ENCODE data around the gene DNAJC9. TPM values are rescaled to one million over a fixed set of nuclear protein-coding genes. Genes with fewer than 3 reads are reported as not detected.

The DNAJC9 gene
- total RNA-seq, 1 experiment from 2014 or later: 72.9 TPM

DNA sequence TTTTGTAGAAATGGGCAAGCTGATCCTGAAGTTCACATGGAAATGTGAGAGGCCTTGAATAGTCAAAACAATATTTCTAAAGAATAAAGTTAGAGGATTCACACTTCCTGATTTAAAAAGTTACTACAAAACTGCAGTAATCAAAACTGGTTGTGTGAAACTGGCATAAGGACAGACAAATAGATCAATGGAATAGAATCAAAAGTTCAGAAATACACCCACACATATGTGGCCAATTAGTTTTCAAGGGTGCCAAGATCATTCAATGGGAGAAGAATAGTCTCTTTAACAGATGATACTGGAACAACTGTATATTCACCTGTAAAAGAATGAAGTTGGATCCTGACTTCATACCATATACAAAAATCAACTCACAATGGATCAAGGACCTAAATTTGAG is 27.7 kb downstream of the DNAJC9 start:
- no TSS peak for BruUV-seq (replicated peaks)
- Histone ChIP-seq H3K27ac (ENCODE audit: low read depth, low read length, poor library complexity, severe bottlenecking) (no peak overlapping the region), H3K27me3 (replicated peaks; ENCODE audit: insufficient read depth, low read depth, low read length, poor library complexity) (no peaks in the 10 kb centered on the region), H3K4me3 (ENCODE audit: low read depth, low read length, poor library complexity, severe bottlenecking) (no peak overlapping the region), H3K9me3 (ENCODE audit: low read depth, low read length, poor library complexity, severe bottlenecking) (no peaks in the 10 kb centered on the region), H3K36me3 (ENCODE audit: insufficient read depth, low read length, poor library complexity, severe bottlenecking) (peaks cover 9% of the 10 kb centered on the region), H3K4me1 (ENCODE audit: insufficient read depth, low read length, poor library complexity, severe bottlenecking) (no peaks in the 10 kb centered on the region)
- intact Hi-C loops (cut with micrococcal nuclease; ENCODE audit: unreplicated experiment): no loop called here
- CTCF ChIA-PET: interaction anchor here (0.6 kb wide), 1 partner anchor 332 kb away, joined by 4 read pairs; no protein-coding TSS in a partner anchor
- TF ChIP-seq EZH2 (IDR thresholded peaks at IDR 0.05; ENCODE audit: borderline replicate concordance, low read depth, low read length, poor library complexity, severe bottlenecking) (no peak), CTCF (conservative IDR thresholded peaks at IDR 0.05; ENCODE audit: low read depth, low read length) (no peak)
- POLR2A ChIA-PET (ENCODE audit: low non-redundant PET): no interaction called here
- DNase-seq (ENCODE audit: low spot score): no peak

DNA sequence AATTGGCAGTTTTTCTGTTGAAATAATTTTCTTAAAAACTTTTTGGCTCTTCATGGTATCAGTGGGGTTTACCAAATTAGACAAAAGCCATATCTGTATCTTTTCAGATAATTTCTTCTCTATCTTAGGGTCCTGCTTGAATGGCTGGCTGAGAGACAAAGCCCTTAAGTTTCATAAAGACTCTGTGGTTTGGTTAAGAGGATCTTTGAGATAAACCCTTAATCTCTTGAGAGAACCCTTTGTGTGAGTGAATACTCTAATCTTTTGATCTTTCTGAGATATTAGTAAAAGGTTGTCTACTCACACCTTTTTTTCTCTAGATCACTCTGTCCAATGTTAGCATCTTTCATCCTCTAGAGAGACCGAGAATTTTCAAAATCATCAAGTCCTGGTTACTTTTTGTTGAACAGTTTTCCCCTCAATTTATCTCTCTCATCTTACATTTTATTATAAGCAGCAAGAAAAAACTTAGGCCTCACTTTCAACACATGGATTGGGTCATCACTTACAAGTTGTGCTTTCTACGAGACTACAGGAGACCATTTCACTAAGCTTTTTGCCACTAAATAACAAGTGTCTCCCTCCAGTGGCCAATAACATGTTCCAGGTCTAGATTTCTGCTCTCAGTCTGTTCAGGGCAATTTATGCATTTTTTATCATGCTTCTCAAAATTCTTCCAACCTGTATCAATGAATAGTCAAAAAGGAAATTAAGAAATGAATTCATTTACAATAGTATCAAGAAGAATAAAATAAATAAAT is 28.4 kb downstream of the DNAJC9 start:
- Histone ChIP-seq H3K4me3 (ENCODE audit: low read depth, low read length, poor library complexity, severe bottlenecking) (no peak overlapping the region), H3K4me1 (ENCODE audit: insufficient read depth, low read length, poor library complexity, severe bottlenecking) (no peaks in the 10 kb centered on the region), H3K27ac (ENCODE audit: low read depth, low read length, poor library complexity, severe bottlenecking) (no peak overlapping the region), H3K36me3 (ENCODE audit: insufficient read depth, low read length, poor library complexity, severe bottlenecking) (peaks cover 9% of the 10 kb centered on the region), H3K9me3 (ENCODE audit: low read depth, low read length, poor library complexity, severe bottlenecking) (no peaks in the 10 kb centered on the region), H3K27me3 (replicated peaks; ENCODE audit: insufficient read depth, low read depth, low read length, poor library complexity) (no peaks in the 10 kb centered on the region)
- POLR2A ChIA-PET (ENCODE audit: low non-redundant PET): interaction anchor here (0.5 kb wide), 1 partner anchor 123 kb away, joined by 7 read pairs; no protein-coding TSS in a partner anchor
- BruUV-seq (replicated peaks): no TSS peak
- intact Hi-C loops (cut with micrococcal nuclease; ENCODE audit: unreplicated experiment): no loop called here
- peak; percentile 51 for DNase-seq (ENCODE audit: low spot score)
- no peak for TF ChIP-seq EZH2 (IDR thresholded peaks at IDR 0.05; ENCODE audit: borderline replicate concordance, low read depth, low read length, poor library complexity, severe bottlenecking)
- peak; percentile 73 for TF ChIP-seq CTCF (conservative IDR thresholded peaks at IDR 0.05; ENCODE audit: low read depth, low read length)
- CTCF ChIA-PET: interaction anchor here (0.6 kb wide), 1 partner anchor 333 kb away, joined by 4 read pairs; no protein-coding TSS in a partner anchor

DNA sequence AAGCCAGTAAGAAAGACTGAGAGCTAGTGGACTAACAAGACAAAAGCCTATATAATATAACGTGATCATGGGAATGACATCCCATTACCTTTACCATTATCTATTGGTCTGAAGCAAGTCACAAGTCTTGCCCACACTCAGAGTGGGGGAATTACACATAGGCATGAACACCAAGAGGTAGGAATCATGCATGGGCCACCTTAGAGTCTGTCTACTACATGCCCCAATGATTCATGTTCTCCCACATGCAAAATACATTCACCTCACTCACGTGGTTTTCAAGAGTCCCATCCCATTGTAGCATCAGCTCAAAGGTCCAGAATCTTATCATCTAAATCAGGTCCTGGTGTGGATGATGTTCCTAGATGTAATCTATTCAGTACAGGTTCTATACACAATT is 29.4 kb downstream of the DNAJC9 start:
- Histone ChIP-seq H3K4me1 (ENCODE audit: insufficient read depth, low read length, poor library complexity, severe bottlenecking) (no peaks in the 10 kb centered on the region), H3K36me3 (ENCODE audit: insufficient read depth, low read length, poor library complexity, severe bottlenecking) (peaks cover 9% of the 10 kb centered on the region), H3K27ac (ENCODE audit: low read depth, low read length, poor library complexity, severe bottlenecking) (no peak overlapping the region), H3K4me3 (ENCODE audit: low read depth, low read length, poor library complexity, severe bottlenecking) (no peak overlapping the region), H3K9me3 (ENCODE audit: low read depth, low read length, poor library complexity, severe bottlenecking) (no peaks in the 10 kb centered on the region), H3K27me3 (replicated peaks; ENCODE audit: insufficient read depth, low read depth, low read length, poor library complexity) (no peaks in the 10 kb centered on the region)
- ChIA-PET CTCF (no interaction called here), POLR2A (ENCODE audit: low non-redundant PET) (no interaction called here)
- intact Hi-C loops (cut with micrococcal nuclease; ENCODE audit: unreplicated experiment): no loop called here
- DNase-seq (ENCODE audit: low spot score): no peak
- BruUV-seq (replicated peaks): no TSS peak
- TF ChIP-seq CTCF (conservative IDR thresholded peaks at IDR 0.05; ENCODE audit: low read depth, low read length) (no peak), EZH2 (IDR thresholded peaks at IDR 0.05; ENCODE audit: borderline replicate concordance, low read depth, low read length, poor library complexity, severe bottlenecking) (no peak)

Data from A673 (cell line).